Stimulated activated CD4-positive, alpha-beta T cell treated with anti-CD3 and anti-CD28 coated beads, Interleukin-4, amount 100 ng/mL, for 24 hours (primary cell): ENCODE data around the gene DIP2C.
A peak's percentile ranks its signal among the peaks of the same experiment; 100 is the strongest.
"Not testable (repeated sequence)": the region's sequence is repeated elsewhere in the genome, so short reads cannot be mapped to it uniquely, and the experiment has no call there.

Experiments used
- DNase-seq: peaks from one replicate; pipeline ENCODE4 v3.0.0-alpha.2; 2020

Gene DIP2C

DNA sequence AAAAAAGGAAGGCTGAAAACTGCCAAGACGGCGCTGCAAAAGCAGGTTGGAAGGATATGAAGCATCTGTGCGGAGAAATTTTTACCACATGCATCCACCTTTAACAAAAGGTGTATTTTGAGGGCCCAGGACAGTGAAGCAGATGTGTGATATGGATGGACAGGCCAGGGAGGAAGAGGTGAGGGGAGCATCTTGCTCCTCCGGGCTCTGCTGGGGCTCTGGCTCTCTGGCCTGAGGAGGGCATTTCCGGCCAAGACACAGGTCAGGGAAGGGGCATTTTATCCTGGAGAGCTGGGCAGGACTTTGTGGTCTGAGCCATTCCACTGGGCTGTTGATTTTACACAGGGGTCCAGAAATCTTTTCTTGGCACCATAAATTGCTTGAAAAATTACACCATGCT lies 379.1 kb downstream of the DIP2C start:
- no peak for DNase-seq

DNA sequence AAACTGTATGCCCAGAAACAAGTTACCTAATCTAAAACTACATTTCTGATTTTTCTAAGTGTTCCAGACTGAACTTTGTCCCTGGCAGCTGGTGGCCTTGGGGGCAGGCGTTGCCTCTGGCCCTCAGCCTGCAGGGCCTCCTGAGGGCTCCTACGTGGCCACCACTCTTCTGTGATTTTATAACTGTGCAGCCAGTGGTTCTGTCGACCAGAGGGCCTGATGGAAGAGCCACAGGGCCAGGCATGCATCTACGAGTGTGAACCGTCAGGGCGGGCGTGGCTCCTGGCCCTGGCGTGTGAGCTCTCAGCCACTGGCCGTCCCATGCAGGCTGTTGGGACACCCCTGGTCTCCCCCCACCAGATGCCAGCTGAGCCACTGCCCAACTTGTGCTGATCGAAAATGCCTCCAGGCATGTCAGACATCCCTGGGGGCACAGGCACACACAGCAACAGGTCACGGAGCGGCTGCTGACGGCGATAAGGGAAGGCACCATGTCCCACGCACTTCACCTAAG lies 380.8 kb downstream of the DIP2C start:
- no peak for DNase-seq

DNA sequence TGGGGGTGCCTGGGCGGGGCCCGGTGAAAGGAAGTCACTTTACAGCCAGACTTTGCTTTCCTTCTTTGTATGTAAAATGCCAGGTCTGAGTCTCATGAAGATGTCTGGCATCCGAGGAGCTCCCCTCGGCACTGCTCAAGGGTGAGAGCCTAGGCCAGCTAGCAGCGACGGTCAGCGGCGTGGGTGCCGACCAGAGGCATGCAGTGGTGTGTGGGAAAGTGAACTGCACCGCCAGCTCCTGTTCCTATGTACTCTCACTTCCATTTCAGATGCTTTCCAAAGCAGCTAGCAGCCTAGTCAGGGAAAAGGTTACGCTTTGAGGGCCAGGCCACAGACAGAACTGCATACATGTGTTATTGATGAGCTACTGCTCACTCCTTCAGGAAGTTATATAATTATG lies 381.4 kb downstream of the DIP2C start:
- no peak for DNase-seq

DNA sequence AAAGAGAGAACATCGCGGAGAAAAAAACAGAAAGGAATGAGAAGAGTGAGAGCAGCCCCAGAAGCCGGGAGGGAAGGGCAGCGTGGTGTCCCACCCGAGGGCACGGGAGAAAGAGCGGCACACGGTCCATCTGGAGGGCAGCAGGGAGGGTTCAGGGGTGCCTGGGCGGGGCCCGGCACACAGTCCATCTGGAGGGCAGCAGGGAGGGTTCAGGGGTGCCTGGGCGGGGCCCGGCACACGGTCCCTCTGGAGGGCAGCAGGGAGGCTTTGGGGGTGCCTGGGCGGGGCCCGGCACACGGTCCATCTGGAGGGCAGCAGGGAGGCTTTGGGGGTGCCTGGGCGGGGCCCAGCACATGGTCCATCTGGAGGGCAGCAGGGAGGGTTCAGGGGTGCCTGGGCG lies 381.8 kb downstream of the DIP2C start:
- DNase-seq = no peak

DNA sequence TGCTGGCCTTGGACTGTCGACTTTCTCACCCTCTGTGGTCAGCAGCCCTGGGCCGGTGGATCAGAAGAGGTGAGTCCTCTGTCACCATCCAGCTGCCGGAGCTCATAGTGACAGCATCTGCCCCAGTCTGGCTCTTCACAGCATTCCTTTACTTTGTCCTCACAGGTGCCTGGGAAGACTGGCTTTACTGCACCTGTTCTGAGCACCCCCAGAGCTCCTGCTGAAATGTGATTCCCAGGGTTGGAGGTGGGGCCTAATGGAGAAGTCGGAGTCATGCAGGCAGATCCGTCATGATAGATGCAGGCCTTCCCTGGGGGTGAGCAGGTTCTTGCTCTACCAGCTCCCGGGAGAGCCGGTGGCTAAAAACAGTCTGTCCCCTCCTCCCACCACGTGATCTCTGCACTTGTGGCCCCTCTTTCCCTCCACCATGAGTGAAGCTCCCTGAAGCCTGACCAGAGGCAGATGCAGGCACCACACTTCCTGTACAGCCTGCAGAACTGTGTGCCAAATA lies 382.7 kb downstream of the DIP2C start:
- no peak for DNase-seq

DNA sequence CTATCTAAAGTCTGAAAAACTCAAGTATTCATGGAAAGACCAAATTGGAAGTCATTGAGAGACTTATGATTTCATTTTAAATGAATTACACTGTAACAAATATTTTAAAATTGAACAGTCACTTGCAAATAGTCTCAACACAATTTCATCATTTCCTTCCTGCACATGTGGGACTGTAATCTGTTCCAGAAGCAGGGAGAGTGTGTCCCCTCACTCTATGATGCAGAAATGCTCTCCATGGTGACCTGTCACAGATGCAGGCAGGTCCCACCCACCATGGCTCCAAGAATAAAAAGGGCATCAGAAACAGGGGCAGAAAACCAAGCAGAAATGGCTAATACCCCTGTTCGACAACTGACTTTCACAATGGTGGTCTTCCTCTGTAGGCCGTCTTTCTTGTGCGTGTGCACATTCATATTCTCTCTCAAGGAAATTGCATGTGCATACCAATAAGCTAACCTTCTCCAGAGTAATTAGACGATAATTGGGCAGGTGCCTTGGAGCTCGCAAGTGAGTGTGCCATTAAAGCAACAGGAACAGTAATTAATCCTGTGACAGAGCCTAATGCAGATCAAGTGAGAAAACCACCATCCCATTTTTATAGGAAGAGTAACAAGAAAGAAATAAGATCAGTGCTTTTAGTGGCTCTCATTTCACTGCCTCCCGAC lies 383.3 kb downstream of the DIP2C start:
- DNase-seq = no peak

DNA sequence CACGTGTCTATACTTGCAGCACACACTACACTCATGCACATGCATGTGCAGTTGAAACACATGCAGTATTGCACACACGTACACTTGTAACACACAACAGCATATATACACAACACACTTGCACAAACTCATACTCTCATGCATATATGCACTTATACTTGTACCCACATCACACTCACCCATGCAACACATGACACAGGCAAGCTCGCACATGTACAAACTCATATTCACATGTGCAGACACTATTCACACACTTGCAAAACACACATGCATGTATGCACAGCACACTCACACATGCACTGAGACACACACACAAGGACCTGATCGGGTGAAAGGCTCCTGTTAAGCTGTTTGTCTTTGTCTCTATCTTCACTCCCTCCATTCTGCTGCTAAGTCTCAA lies 384.4 kb downstream of the DIP2C start:
- DNase-seq = no peak

DNA sequence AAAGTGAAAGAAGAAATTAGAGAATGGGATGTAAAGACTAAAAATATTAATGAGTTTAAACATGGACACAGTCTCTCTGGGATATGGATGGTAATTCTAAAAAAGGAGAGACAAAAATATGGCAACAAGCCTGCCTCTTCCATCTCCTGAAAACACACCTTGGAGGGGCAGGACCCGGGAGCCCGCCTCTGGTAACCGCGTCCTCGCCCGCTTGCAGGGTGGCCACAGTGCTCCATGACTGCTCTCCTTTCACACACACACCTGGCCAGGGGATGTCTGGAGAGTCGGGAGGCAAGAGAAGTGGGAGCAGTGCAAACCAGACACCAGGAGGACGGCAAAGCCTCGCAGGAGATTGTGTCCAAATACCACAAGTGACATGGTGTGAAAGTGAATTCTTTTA lies 387.9 kb downstream of the DIP2C start:
- DNase-seq = no peak

DNA sequence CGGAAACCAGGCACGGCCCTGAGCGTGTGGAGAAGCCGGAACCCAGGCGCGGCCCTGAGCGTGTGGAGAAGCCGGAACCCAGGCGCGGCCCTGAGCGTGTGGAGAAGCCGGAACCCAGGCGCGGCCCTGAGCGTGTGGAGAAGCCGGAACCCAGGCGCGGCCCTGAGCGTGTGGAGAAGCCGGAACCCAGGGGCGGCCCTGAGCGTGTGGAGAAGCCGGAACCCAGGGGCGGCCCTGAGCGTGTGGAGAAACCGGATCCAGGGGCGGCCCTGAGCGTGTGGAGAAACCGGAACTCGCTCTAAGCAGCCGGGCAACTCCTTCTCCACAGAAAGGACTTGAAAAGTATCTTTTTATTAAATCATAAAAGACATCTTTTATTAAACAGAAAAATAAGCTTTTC lies 388.9 kb downstream of the DIP2C start:
- not testable (repeated sequence) for DNase-seq

DNA sequence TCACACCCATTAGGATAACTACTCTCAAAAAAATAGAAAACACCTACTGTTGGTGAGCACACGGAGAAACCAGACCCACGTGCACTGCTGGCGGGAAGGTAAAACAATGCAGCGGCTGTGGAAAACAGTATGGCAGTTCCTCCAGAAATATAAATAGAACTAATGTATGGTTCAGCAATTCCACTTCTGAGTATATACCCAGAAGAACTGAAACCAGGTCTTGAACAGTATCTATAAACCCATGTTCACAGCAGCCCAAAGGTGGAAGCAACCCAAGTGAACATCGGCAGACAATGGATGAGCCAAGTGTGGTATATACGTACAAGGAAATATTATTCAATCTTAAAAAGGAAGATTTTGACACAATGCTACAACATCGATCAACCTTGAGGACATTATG lies 389.5 kb downstream of the DIP2C start:
- DNase-seq = no peak

DNA sequence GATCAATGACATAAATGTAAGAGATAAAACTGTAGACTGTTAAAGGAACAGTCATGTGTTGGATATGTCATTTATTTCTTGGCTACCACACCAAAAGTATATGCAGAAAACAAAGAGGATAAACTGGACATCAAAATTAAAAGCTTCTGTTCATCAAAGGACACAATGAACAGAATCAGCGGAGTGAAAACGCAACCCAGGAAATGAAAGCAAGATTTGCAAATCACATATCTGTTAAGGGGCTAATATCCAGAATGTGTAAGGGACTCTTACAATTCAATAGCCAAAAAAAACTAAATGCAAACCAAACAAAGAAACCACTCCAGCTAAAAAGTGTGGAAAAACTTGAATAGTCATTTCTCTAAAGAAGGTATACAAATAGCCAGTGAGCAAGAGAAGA lies 390.0 kb downstream of the DIP2C start:
- DNase-seq = no peak

DNA sequence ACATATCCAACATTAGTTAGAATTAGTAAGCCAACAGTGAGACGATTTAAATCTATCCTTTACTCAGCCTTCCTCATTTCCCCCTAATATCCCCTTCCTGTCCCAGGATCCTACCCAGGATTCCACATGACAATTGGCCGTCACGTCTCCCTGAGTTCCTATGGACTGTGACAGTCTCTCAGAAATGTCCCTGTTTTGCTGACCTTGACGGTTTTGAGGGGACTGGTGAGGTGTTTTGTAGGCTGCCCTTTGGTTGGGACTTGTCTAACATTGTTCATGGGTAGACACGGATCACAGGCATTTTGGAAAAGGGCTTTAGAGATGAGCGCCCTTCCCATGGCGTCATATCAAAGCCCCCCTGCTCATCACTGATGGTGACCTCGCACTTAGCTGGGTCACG lies 391.4 kb downstream of the DIP2C start:
- DNase-seq = no peak

DNA sequence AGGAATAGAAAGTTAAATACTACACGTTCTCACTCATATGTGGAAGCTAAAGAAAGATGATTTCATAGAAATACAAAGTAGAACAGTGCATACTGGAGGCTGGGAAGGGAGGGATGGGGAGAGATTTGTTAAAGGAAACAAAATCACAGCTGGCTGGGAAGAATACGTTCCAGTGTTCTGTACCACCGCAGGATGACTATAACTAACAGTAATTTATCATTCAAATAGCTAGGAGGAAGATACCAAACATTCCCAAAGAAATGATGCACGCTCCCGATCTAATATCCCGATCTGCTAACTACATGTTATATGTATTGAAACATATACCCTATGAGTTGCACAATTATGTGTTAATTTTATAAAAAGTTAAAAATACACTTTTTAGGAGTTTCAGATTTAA lies 391.9 kb downstream of the DIP2C start:
- no peak for DNase-seq

DNA sequence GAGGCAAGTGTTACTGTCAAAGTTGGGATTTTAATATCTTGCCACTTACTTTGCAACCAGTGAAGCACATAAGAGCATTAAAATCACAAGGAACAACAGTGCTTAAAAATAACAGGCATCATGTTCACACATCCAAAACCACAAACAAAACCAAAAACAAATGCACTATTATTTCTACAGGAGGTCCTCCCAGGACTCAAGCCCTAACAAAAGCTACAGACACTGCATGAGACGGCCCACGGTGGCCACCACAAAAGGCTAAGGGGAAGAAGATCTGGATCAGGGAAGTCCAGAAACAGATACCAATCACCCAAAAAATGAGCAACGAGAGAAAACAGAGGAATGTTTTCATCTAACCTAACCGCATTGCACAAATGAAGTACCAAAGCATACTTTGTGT lies 395.8 kb downstream of the DIP2C start:
- DNase-seq = no peak

DNA sequence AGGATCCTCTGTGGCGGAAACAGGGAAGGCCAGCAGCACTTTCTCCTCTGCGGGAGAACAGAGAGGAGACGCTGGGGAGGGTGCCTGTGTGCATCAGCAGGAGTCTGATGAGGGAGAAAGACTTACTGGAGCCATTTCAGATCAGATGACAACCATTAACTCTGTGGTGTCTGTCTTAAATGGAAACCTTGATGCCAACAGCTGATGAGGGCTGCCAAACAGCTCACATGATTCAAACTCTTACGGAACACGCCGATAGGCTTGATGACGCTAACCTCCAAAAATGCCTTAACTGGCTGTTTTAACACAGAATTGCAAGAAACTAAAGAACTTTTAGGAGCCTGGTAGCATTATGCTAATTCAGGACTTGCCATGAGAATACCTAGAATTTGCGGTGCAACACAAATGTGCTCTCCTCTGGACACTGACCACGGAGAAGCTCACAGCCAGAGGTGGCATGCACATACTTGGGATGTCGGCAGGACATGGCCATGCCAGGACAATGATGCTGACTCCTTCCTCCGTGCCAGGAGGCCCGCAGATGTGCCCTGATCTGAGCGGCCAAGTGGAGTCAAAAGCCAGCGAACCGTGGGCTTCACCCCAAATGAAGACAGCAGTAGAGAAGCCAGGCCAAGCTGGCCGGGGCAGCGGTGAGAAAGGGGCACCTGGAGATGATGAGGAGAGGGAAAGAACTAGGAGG lies 399.3 kb downstream of the DIP2C start:
- DNase-seq = no peak

DNA sequence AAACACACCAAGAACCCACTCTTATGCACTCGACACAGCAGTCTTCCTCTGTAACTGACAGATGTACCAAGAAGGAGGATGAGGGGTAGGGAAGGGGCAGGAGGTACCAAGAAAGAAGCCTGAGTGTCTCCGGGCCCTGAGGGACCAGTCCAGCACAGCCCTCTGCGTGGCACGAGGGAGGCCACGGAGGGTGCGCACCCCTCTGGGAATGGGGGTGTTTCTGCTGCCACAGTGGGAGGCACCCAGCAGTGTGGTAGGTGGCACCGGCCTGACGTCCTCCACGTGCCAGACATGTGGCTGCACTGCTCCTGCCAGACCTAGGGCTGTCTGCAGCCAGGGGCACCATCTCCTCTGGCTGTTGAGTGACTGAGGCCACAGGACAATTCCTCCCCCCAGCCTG lies 399.9 kb downstream of the DIP2C start:
- no peak for DNase-seq

DNA sequence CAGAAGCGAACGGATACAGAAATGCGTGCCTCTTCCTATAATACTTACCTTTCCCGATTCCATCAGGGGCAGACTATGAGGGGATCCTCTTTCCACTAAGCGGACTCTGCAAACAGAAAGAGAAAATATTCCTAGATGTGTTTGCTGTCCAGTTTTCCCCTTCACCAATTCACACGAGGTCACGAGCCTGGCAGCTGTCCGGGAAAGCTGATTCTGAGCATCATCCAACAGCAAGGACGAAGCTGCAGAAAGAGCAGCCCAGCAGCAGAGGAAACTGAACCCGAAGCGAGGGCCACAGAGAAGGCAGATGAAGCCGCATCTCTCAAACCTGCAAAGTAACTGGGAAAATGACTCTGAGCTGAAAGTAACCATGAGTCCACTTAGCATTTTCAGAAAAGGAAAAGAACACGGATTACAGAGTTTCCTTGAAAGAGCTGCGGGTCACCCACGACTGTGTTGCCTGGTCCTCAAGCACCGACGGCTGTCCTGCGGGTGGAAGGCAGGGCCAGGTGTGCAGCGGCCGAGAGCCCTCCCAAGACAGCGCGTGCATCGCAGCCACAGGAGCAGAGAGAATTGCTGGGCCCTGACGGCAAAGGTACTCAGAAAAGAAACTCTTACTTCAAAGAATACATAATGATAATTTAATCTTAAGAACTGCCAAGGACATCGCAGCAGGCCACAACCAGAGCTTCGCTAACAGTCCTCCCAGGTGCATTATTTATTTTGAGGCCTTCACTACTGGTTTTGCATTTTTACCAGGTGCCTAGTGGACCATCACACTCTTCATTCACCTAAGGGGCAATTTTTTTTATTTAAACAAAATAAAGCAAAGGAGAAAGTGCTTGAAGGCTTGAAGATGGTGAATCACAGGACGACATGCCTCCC lies 400.9 kb downstream of the DIP2C start:
- no peak for DNase-seq

DNA sequence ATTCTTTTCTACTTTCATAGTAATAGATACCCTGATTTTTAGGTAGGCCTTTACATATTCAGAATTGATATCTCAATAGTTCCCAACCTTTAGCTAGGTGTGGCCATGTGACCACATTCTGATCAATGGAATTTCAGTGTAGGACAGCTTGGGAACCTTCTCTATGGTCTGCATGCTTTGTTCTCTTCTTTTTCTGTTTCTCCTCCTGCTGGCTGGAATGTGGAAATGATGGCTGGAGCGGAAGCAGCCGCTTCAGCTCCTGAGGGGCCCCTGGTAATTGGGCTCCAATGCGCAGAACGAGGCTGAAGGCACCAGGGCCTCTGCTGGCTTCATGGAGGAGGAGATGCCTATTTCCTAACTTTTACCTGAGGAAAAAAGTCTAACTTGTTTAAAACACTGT lies 401.7 kb downstream of the DIP2C start:
- DNase-seq = no peak

DNA sequence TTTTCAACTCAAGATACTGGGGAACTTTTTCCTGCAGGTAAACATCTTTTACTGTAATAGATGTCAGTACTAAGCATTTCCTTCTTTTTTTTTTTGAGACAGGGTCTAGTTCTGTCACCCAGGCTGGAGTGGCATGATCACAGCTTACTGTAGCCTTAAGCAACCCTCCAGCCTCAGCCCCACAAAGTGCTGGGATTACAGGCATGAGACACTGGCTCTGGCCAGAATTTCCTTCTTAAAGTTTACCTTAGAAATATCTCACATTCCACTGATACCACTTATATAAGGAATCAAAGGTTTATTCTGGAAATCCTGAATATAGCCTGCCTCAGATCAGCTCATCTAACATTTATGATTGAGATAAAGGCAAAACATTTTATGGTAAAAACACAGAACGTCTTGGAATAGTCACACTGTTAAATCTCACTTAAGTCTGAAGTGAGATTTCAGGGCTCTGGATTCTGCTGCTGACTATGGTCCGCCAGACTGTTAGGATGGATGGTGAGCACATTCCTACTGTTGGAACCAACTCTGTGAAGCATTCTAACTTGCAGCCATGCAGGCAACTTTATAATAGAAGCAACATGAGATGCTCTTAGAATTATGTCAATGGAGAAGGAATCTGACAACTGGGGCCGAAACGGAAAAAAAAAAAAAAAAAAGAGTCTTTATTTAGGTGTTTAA lies 402.3 kb downstream of the DIP2C start:
- no peak for DNase-seq

DNA sequence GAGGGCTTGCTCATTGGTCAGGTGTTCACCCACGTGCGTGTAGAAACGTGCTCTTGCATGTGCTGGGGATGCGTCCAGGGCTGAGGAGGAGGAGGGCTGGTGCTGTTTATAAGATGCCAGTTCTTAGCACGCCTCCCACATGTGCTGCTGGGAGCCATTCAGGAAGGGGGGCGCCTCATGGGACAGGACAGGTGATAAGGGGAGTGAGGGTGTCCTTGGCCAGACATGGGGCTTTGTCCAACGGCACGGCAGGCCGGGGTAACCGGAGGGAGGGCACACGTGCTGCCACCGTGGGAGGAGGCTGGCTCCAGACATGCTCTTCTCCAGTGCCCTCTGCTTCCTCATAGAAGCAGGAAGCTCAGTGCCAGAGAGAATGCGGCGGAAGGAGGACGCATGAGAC lies 404.3 kb downstream of the DIP2C start:
- DNase-seq = no peak

DNA sequence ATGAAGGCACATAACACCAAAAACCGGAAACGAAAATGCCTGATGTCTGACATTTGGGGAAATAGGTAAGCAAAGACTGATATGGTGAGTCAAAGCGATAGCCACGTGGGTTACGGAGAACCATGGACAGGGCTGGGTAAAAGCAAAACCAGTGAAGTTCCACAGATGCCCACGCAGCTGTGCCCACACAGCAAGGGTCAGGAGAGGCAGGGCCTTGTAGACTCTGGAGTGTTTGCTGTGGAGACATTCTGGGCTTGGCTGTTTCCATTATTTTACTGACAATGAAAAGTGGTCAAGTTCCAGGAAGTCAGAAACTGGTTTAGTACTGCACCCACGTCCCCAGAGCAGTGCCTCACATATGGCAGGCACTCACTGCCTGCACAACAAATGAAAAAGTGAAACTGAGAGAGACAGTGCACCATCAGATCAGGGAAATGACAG lies 405.5 kb downstream of the DIP2C start:
- DNase-seq = peak; percentile 58

DNA sequence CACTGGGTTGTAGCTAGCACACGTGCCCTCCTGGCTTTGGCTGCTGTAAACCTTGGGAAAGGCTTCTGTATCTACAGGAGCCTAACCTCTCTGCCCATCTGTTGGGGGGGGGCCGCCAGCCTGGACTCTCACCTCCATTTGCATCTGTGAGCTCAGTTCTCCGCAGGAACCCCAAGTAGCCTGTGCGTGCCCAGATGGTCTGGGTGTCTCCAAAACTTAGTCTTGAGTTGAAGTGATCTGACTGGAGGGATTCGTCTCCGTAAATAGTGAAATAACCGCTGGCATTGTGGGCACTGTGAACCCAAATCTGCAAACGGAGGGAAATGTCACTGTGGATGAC lies 406.4 kb downstream of the DIP2C start:
- DNase-seq = no peak
